GM10266 (cell line): ENCODE results near the gene LRCH1.

Experiments
- DNase-seq: peaks from one replicate; pipeline ENCODE4 v3.0.0; 2012; ENCODE audit errors: extremely low spot score
- TF ChIP-seq, protein P1 (sequence below): IDR thresholded peaks from 2 replicates; pipeline ENCODE4 v1.5.1; 2012; ENCODE audit warnings: mild to moderate bottlenecking, low read depth; ENCODE audit not compliant: control insufficient read depth, insufficient read depth; ENCODE audit errors: missing control alignments

LRCH1 gene

DNA sequence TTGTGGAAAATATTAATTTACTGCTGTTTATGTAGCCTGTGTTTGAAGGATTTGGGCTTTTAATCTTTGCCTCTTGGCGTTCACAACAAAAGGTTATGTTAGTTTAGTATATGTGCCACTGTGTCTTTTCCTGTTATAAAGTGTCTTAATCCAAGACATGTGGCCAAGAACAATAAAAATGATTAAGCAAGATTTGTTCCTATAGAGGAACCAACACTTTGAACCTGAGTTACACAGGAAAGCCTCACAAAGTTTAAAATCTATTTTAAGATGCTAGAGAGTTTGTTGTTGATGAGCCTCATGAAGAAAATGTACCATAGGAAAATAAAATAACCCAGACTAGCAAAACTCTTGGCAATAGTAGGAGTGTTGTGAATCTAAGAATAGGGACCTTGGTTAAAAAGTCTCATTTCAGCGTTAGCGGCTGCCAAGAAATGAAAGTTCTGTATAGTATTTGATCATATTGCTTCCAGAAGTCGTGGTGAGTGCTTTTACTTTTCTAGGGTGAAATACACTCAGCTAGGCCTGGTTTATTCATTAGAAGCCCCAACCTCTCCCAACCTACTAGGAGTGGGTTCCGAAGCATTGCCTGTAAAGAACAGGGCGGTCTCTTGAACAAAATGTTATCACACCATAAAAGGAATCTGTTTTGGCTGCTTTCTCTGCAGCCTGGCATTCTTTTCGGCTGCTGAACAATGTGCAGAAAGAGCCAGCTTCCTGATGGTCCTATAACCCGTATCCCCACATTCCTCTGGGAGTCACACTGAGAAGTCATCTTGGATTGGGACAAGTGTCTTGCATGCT is 102.6 kb downstream of the LRCH1 start:
- TF ChIP-seq, protein P1, sequence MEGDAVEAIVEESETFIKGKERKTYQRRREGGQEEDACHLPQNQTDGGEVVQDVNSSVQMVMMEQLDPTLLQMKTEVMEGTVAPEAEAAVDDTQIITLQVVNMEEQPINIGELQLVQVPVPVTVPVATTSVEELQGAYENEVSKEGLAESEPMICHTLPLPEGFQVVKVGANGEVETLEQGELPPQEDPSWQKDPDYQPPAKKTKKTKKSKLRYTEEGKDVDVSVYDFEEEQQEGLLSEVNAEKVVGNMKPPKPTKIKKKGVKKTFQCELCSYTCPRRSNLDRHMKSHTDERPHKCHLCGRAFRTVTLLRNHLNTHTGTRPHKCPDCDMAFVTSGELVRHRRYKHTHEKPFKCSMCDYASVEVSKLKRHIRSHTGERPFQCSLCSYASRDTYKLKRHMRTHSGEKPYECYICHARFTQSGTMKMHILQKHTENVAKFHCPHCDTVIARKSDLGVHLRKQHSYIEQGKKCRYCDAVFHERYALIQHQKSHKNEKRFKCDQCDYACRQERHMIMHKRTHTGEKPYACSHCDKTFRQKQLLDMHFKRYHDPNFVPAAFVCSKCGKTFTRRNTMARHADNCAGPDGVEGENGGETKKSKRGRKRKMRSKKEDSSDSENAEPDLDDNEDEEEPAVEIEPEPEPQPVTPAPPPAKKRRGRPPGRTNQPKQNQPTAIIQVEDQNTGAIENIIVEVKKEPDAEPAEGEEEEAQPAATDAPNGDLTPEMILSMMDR: no peak
- no peak for DNase-seq

DNA sequence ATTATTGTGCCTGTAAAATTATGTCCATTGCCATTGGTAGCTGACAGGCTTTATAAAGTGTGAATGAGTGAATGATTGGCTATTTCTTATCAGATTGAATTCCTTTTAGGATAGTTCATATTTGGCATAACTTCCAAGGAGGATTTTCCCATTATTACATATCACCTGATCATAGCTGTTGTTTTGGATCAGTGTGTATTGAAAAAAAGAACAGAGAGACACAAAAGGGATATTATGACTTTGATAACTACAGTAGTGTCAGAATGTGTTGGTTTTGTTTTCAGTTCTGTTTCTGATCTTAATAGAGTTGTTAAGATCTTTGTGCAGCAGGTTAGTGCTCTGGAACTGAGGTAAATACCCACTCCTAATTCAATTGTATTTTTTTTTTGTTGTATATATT is 103.8 kb downstream of the LRCH1 start:
- TF ChIP-seq, protein P1: no peak
- DNase-seq: peak; percentile 29

DNA sequence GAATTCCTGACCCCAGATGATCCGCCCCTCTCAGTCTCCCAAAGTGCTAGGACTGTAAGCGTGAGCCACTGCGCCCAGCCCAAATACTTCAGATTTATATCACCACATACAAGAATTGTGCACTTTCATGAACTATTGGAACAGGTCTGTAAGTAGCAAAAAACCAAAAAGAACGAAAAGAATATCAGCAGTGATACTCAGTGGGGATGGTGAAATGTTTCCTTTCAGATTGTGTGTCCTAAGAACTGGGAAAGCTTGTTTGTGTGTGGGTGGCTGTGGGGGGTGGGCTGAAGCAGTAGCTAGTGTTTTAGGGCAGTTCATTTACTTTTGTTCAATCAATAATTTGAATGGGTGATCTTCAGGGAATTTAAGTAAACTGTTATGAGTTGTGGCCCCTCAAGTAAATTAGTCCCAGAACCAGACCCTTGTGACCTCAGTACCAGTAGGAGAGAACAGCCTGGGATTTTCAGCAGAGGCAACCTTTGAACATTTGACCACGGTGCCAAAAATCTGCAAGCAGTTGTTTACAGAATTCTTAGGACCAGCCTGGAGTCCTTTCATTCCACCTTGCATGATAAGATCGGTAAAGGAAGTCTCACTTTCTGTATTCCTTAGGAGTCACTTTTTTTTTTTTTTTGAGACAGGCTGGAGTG is 106.6 kb downstream of the LRCH1 start:
- no peak for DNase-seq
- TF ChIP-seq, protein P1: no peak

GRCh38 chr13:46660416-46660815 is 107.4 kb downstream of the LRCH1 start:
- DNase-seq: no peak

DNA sequence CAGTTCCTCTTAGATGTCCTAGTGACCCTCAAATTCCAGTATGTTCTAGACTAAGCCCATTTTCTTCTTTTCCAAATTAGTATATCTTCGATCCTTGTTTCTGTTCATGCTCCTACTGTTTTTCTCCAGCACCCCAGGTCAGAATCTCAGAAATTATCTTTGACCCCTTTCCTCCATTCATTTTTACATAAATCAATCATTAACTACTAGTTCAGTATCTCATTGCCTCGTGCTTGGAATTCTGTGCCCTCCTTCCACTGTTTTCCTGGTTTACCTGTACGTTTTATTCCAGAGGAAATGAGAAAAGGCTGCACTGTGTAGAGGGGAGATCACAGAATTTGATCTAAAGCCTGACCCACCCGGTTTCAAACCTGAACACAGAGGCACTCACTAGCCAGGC is 107.9 kb downstream of the LRCH1 start:
- TF ChIP-seq, protein P1: no peak
- no peak for DNase-seq

More at GRCh38 chr13:46660416-46660815, 107.4 kb downstream of the LRCH1 start:
- TF ChIP-seq, protein P1: no peak

DNA sequence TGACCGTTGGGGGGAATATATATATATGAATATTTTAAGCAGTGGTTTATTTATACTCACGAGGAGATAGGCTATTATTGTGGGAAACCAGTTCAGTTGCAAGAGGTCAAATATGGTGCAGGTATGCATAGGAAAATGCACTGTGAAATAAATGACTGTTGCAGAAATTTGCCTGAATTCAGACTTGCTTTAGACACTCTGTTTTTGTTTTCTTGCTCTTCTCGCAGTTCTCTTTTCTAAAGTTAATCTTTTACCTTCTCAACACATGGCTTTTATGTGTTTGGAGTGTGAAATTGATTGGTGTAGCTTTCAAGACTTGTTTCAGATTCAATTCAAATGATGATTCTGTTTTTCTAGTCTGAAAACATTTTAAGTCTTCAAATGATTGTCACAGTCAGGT is 109.7 kb downstream of the LRCH1 start:
- no peak for DNase-seq
- TF ChIP-seq, protein P1: no peak
